GM12873 (cell line): ENCODE data around the gene BIRC7.

ENCODE experiments used
- CTCF ChIP-seq: IDR thresholded peaks from 2 replicates; pipeline ENCODE4 v1.5.1; 2012; ENCODE audit warnings: low read depth, mild to moderate bottlenecking, moderate library complexity, low read length, control low read depth; ENCODE audit not compliant: insufficient read depth; ENCODE audit errors: missing control alignments

BIRC7 gene

GRCh38 chr20:63189322-63189642 lies 46.4 kb upstream of the BIRC7 start:
- TF ChIP-seq CTCF: no peak

GRCh38 chr20:63189846-63190559 lies 45.7 kb upstream of the BIRC7 start:
- TF ChIP-seq CTCF: no peak

GRCh38 chr20:63190828-63191227 lies 44.9 kb upstream of the BIRC7 start:
- TF ChIP-seq CTCF: no peak

GRCh38 chr20:63191400-63191799 lies 44.3 kb upstream of the BIRC7 start:
- no peak for TF ChIP-seq CTCF

GRCh38 chr20:63192721-63193120 lies 43.0 kb upstream of the BIRC7 start:
- no peak for TF ChIP-seq CTCF

- no peak for TF ChIP-seq CTCF
These were observed 41.5 kb upstream of the BIRC7 start for GRCh38 chr20:63194007-63194796.

- TF ChIP-seq CTCF: no peak
These were observed 40.9 kb upstream of the BIRC7 start for GRCh38 chr20:63194797-63195173.
